ENCODE measurements around the gene MRFAP1L1.

Gene MRFAP1L1

DNA sequence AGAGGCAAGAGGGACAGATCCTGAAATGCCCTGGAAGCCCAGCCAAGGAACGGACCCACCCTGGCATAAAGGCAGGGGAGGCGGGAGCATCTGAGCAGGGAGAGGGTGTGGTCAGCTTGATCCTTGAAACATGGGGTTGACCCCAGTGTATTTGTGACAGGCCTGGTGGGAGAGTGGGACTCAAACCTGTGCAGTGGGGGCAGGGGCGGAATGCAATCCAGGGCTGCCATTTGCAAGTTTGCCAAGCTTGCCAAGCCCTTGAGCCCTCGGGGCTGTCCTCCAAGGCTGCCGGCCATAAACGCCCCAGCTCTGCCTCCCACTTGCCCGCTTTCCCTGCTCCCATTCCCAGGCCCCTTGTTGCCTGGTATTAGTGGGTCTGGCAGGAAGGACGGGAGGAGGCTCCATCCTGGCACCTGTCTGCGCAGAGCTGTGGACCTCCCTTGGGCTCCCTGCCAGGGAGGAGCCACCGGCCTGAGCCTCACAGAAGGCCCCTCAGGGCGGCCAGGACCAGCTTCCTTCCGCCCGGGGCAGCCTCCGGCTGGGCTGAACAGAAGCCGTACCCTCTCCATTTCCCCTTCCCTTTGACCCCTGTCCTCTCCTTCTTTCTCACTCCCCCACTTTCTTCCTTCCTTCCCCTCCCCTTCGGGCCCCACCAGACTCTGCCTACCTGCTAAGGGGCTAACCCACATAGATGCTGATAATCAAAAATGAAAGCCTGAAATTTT lies 15.3 kb downstream of the MRFAP1L1 start:
- Histone ChIP-seq H3K27me3 (ENCODE audit: insufficient read depth, poor library complexity, severe bottlenecking) (no peaks in the 10 kb centered on the region), H3K4me3 (replicated peaks; ENCODE audit: insufficient read depth, low read length) (peak overlapping the region; percentile 47), H3K27ac (replicated peaks) (peak overlapping the region; percentile 88)
- no peak for DNase-seq (ENCODE audit: low read depth in 1 of 2, low spot score in 1 of 2)
- TF ChIP-seq GABPA (IDR thresholded peaks at IDR 0.05; ENCODE audit: low read depth) (no peak; the same call in 1 of the 2 replicates), POLR2AphosphoS5 (IDR thresholded peaks at IDR 0.05; ENCODE audit: low read depth) (no peak), CTCF (IDR thresholded peaks at IDR 0.05; ENCODE audit: insufficient read depth, low read length) (no peak), REST (IDR thresholded peaks at IDR 0.05; ENCODE audit: insufficient replicate concordance, low read depth) (no peak), SPI1 (IDR thresholded peaks at IDR 0.05; ENCODE audit: borderline replicate concordance, low read depth) (peak; percentile 57; the same call in 1 of the 2 replicates)

DNA sequence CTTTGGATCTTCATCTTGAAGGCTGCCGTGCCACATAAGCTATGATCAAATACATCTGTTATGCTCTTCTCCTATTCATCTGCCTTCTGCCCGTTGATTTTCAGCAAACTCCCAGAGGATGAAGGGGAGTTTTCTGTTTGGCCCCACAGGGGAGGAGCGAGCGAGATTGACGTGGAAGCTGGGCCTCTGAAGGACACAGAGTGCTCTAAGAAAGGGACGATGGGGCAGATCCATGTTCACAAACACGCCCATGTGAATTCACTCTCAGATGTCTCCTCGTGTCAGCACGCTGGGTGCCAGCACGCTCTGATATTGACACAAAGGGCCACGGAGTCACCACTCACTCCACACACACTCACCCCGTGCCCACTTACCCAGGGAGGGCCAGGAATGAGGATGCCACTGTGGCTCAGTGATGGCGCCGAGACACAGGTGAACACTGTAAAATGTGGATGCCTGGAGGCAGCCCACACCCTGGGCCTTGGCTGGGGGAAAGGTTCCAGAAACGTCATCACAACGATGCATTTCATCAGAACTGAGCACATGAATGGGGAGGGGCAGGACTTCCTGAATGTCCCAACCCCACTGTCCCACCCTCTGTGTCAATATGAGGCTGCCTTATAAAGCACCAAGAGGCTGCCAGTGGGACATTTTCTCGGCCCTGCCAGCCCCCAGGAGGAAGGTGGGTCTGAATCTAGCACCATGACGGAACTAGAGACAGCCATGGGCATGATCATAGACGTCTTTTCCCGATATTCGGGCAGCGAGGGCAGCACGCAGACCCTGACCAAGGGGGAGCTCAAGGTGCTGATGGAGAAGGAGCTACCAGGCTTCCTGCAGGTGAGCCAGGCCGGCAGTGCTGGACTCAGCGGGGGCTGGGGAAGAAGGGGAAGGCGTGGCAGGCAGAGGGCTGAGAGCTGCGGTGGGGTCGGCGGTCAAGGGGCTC lies 16.2 kb downstream of the MRFAP1L1 start, which contains the start of gene S100P:
Gene S100P (plus strand): TSS at position 648 of the 946 bp plus-strand sequence. CDS start 55 bp downstream, at position 703.
- peak; percentile 63 to 85 for DNase-seq (ENCODE audit: low read depth in 1 of 2, low spot score in 1 of 2)
- Histone ChIP-seq H3K27ac (replicated peaks) (peak within 1 kb of the TSS; percentile 88), H3K4me3 (replicated peaks; ENCODE audit: insufficient read depth, low read length) (peak within 1 kb of the TSS; percentile 47), H3K27me3 (ENCODE audit: insufficient read depth, poor library complexity, severe bottlenecking) (no peaks in the 10 kb centered on the region)
- TF ChIP-seq GABPA (IDR thresholded peaks at IDR 0.05; ENCODE audit: low read depth) = no peak
- TF ChIP-seq REST (IDR thresholded peaks at IDR 0.05; ENCODE audit: insufficient replicate concordance, low read depth) = no peak
- TF ChIP-seq POLR2AphosphoS5 (IDR thresholded peaks at IDR 0.05; ENCODE audit: low read depth) = peak; percentile 41; the same call in 1 of the 2 replicates

- Histone ChIP-seq H3K27me3 (ENCODE audit: insufficient read depth, poor library complexity, severe bottlenecking) (no peaks in the 10 kb centered on the region), H3K4me3 (replicated peaks; ENCODE audit: insufficient read depth, low read length) (no peak overlapping the region), H3K27ac (replicated peaks) (peak overlapping the region; percentile 88)
- TF ChIP-seq GABPA (IDR thresholded peaks at IDR 0.05; ENCODE audit: low read depth) (no peak), REST (IDR thresholded peaks at IDR 0.05; ENCODE audit: insufficient replicate concordance, low read depth) (no peak), SPI1 (IDR thresholded peaks at IDR 0.05; ENCODE audit: borderline replicate concordance, low read depth) (no peak), CTCF (IDR thresholded peaks at IDR 0.05; ENCODE audit: insufficient read depth, low read length) (no peak), POLR2AphosphoS5 (IDR thresholded peaks at IDR 0.05; ENCODE audit: low read depth) (no peak)
- DNase-seq (ENCODE audit: low read depth in 1 of 2, low spot score in 1 of 2) = no peak
Observed at GRCh38 chr4:6692806-6693205, 16.9 kb downstream of the MRFAP1L1 start.
